NCI-H748 treated with DMSO at 0.1 percent for 48 hours (cell line): ENCODE measurements around the gene TBC1D9.
"Not testable (repeated sequence)": the region's sequence is repeated elsewhere in the genome, so short reads cannot be mapped to it uniquely, and the experiment has no call there.

Experiments used
- DNase-seq: peaks from one replicate; lab custom pipeline; 2025; lab: John Stamatoyannopoulos, UW

Gene TBC1D9

GRCh38 chr4:140753329-140753728, 2.9 kb downstream of the TBC1D9 start:
- no peak for DNase-seq

- DNase-seq = no peak
These were observed 3.7 kb downstream of the TBC1D9 start for GRCh38 chr4:140752291-140753068.

- DNase-seq = no peak
These were observed 5.7 kb downstream of the TBC1D9 start for GRCh38 chr4:140750470-140750869.

GRCh38 chr4:140748171-140748570, 8.0 kb downstream of the TBC1D9 start:
- DNase-seq = no peak

GRCh38 chr4:140746546-140746945, 9.6 kb downstream of the TBC1D9 start:
- DNase-seq = not testable (repeated sequence)

GRCh38 chr4:140744421-140744820, 11.8 kb downstream of the TBC1D9 start:
- DNase-seq = no peak

GRCh38 chr4:140743194-140743931, 12.8 kb downstream of the TBC1D9 start:
- no peak for DNase-seq

GRCh38 chr4:140742838-140743193, 13.4 kb downstream of the TBC1D9 start:
- no peak for DNase-seq

- no peak for DNase-seq
These were observed 15.1 kb downstream of the TBC1D9 start for GRCh38 chr4:140740906-140741670.

GRCh38 chr4:140740422-140740821, 15.8 kb downstream of the TBC1D9 start:
- no peak for DNase-seq

- DNase-seq = no peak
These were observed 16.2 kb downstream of the TBC1D9 start for GRCh38 chr4:140739971-140740370.

- no peak for DNase-seq
These were observed 18.0 kb downstream of the TBC1D9 start for GRCh38 chr4:140738139-140738538.

GRCh38 chr4:140736669-140737343, 19.4 kb downstream of the TBC1D9 start:
- no peak for DNase-seq

- DNase-seq = no peak
These were observed 20.3 kb downstream of the TBC1D9 start for GRCh38 chr4:140735779-140736391.

- no peak for DNase-seq
These were observed 20.9 kb downstream of the TBC1D9 start for GRCh38 chr4:140735317-140735716.

- DNase-seq = no peak
These were observed 23.4 kb downstream of the TBC1D9 start for GRCh38 chr4:140732780-140733179.

GRCh38 chr4:140729344-140730049, 26.7 kb downstream of the TBC1D9 start:
- DNase-seq = no peak

GRCh38 chr4:140726776-140727500, 29.2 kb downstream of the TBC1D9 start:
- DNase-seq = no peak

GRCh38 chr4:140725556-140725955, 30.6 kb downstream of the TBC1D9 start:
- no peak for DNase-seq

GRCh38 chr4:140724760-140725159, 31.4 kb downstream of the TBC1D9 start:
- no peak for DNase-seq
